Measurements from ENCODE around the gene MVK.

DNA sequence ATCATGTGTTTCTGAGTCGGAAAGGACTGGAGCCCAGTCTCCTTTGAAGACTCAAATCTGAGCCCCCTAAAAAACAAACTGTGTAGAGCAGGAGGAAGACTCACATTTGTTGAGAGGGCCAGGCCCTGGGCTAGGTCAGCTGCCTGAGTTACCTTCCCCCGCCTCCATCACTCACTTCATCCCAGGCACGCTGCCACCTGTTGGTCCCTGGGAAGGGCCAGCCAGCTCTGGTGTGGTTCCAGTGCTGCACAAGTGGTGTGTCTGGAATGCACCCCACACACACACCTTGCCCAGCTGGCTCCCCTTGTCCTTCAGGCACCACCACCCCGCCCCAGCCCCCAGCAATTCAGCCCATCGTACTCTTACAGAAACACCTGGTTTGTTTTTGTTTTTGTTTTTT, 9.0 kb downstream of the MVK start:
- TF ChIP-seq, protein P1, sequence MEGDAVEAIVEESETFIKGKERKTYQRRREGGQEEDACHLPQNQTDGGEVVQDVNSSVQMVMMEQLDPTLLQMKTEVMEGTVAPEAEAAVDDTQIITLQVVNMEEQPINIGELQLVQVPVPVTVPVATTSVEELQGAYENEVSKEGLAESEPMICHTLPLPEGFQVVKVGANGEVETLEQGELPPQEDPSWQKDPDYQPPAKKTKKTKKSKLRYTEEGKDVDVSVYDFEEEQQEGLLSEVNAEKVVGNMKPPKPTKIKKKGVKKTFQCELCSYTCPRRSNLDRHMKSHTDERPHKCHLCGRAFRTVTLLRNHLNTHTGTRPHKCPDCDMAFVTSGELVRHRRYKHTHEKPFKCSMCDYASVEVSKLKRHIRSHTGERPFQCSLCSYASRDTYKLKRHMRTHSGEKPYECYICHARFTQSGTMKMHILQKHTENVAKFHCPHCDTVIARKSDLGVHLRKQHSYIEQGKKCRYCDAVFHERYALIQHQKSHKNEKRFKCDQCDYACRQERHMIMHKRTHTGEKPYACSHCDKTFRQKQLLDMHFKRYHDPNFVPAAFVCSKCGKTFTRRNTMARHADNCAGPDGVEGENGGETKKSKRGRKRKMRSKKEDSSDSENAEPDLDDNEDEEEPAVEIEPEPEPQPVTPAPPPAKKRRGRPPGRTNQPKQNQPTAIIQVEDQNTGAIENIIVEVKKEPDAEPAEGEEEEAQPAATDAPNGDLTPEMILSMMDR (IDR thresholded peaks at IDR 0.05 in 4 of 5, conservative IDR thresholded peaks at IDR 0.05 in 1 of 5) = no peak
- no peak for TF ChIP-seq POLR2A (IDR thresholded peaks at IDR 0.05)

Data from gastrocnemius medialis (tissue), 4 donors.